Calu3 (cell line): ENCODE data around the gene CLCNKA. TPM values are rescaled to one million over a fixed set of nuclear protein-coding genes. Genes with fewer than 3 reads are reported as not detected.

Source experiments
- BruUV-seq: library from RNA; stranded (reverse); fragments of 400-500 nt; replicated peaks from 2 replicates; lab custom pipeline; 2021; lab: Mats Ljungman, UMichigan
- CTCF ChIA-PET: fragments of 300-600 bp; sonication (Branson Sonifier 250); formaldehyde crosslinking; loops from one replicate; lab custom pipeline; 2022; ENCODE audit warnings: antibody characterized with exemption; lab: Charles Lee
- DNase-seq: peaks from one replicate; pipeline ENCODE4 v3.0.0; 2022
- H3K27ac Mint-ChIP-seq: one replicate; pipeline ENCODE4 v1.8.0; 2022; ENCODE audit warnings: mixed read lengths; ENCODE audit not compliant: unreplicated experiment
- H3K27me3 Mint-ChIP-seq: one replicate; pipeline ENCODE4 v1.8.0; 2022; ENCODE audit warnings: mixed read lengths; ENCODE audit not compliant: unreplicated experiment
- H3K36me3 Mint-ChIP-seq: one replicate; pipeline ENCODE4 v1.8.0; 2022; ENCODE audit warnings: mild to moderate bottlenecking, moderate library complexity, mixed read lengths; ENCODE audit not compliant: insufficient read depth, unreplicated experiment
- H3K4me1 Mint-ChIP-seq: one replicate; pipeline ENCODE4 v1.8.0; 2022; ENCODE audit warnings: mild to moderate bottlenecking, low read depth, mixed read lengths; ENCODE audit not compliant: unreplicated experiment
- H3K4me3 Mint-ChIP-seq: one replicate; pipeline ENCODE4 v1.8.0; 2022; ENCODE audit warnings: mild to moderate bottlenecking, low read depth, moderate library complexity, mixed read lengths; ENCODE audit not compliant: unreplicated experiment
- H3K9me3 Mint-ChIP-seq: one replicate; pipeline ENCODE4 v1.8.0; 2022; ENCODE audit warnings: low read depth, mixed read lengths; ENCODE audit not compliant: unreplicated experiment
- CTCF ChIP-seq: fragments of 200-600 bp; IDR thresholded peaks from one replicate; pipeline ENCODE4 v1.8.0; 2022; ENCODE audit warnings: antibody characterized with exemption; ENCODE audit not compliant: unreplicated experiment
- intact Hi-C: fragments of 100-400 bp; cut with micrococcal nuclease; formaldehyde crosslinking; loops from one replicate; pipeline ENCODE4 v1.10.0; 2022; ENCODE audit not compliant: unreplicated experiment
- total RNA-seq: library from RNA; stranded (reverse); gene quantifications from 2 replicates; pipeline ENCODE4 v1.2.3, GENCODE V29; 2022

Gene CLCNKA
- total RNA-seq, 1 experiment from 2014 or later = not detected

GRCh38 chr1:15991427-15992186, 30.2 kb upstream of the CLCNKA start:
- Mint-ChIP-seq H3K4me1 (no peaks in the 10 kb centered on the region), H3K4me3 (no peak overlapping the region), H3K9me3 (no peaks in the 10 kb centered on the region), H3K27ac (no peak overlapping the region), H3K27me3 (peaks cover 26% of the 10 kb centered on the region), H3K36me3 (no peaks in the 10 kb centered on the region)
- CTCF ChIA-PET = no interaction called here
- BruUV-seq = no TSS peak
- intact Hi-C loops = no loop called here
- DNase-seq = no peak
- no peak for TF ChIP-seq CTCF

GRCh38 chr1:15992187-15992553, 29.7 kb upstream of the CLCNKA start:
- Mint-ChIP-seq H3K36me3 (no peaks in the 10 kb centered on the region), H3K4me3 (no peak overlapping the region)

GRCh38 chr1:15992582-15993500, 29.0 kb upstream of the CLCNKA start:
- H3K4me1 Mint-ChIP-seq = no peaks in the 10 kb centered on the region
- BruUV-seq = no TSS peak
- no peak overlapping the region for H3K4me3 Mint-ChIP-seq
- CTCF ChIA-PET = no interaction called here
- H3K9me3 Mint-ChIP-seq = no peaks in the 10 kb centered on the region
- TF ChIP-seq CTCF = no peak
- DNase-seq = no peak
- peaks cover 32% of the 10 kb centered on the region for H3K27me3 Mint-ChIP-seq
- H3K36me3 Mint-ChIP-seq = no peaks in the 10 kb centered on the region
- intact Hi-C loops = no loop called here
- H3K27ac Mint-ChIP-seq = no peak overlapping the region

More at GRCh38 chr1:15992187-15992553, 29.7 kb upstream of the CLCNKA start:
- no TSS peak for BruUV-seq
- H3K4me1 Mint-ChIP-seq = no peaks in the 10 kb centered on the region
- peaks cover 26% of the 10 kb centered on the region for H3K27me3 Mint-ChIP-seq
- no peak for DNase-seq
- intact Hi-C loops = no loop called here
- no peaks in the 10 kb centered on the region for H3K9me3 Mint-ChIP-seq
- no peak overlapping the region for H3K27ac Mint-ChIP-seq
- TF ChIP-seq CTCF = no peak
- CTCF ChIA-PET = no interaction called here

- CTCF ChIA-PET = interaction anchor here (1.1 kb wide), 1 partner anchor 179 kb away, joined by 3 read pairs; no protein-coding TSS in a partner anchor
Measured at GRCh38 chr1:15993666-15994065, 28.2 kb upstream of the CLCNKA start.

More at GRCh38 chr1:15993666-15994065, 28.2 kb upstream of the CLCNKA start:
- H3K36me3 Mint-ChIP-seq = no peaks in the 10 kb centered on the region
- peaks cover 35% of the 10 kb centered on the region for H3K27me3 Mint-ChIP-seq
- no peak overlapping the region for H3K4me3 Mint-ChIP-seq
- H3K4me1 Mint-ChIP-seq = no peaks in the 10 kb centered on the region
- DNase-seq = no peak
- no peaks in the 10 kb centered on the region for H3K9me3 Mint-ChIP-seq
- no peak overlapping the region for H3K27ac Mint-ChIP-seq
- TF ChIP-seq CTCF = no peak
- no TSS peak for BruUV-seq
- intact Hi-C loops = no loop called here
